Mesenchymal stem cell (in vitro differentiated cells and primary cell): ENCODE results near the gene TMEM222.
A peak's percentile ranks its signal among the peaks of the same experiment; 100 is the strongest.

ENCODE experiments used
- DNase-seq: peaks from one replicate; pipeline ENCODE4 v3.0.0-alpha.2; 2013
- H2AFZ ChIP-seq: one replicate; pipeline ENCODE4 v1.6.1; 2013; ENCODE audit warnings: low read depth, mild to moderate bottlenecking, control low read depth, inconsistent platforms, low read length, moderate library complexity
- H2AK5ac ChIP-seq: 2 replicates; pipeline ENCODE4 v1.6.1; 2013; ENCODE audit warnings: low read length, moderate library complexity, mild to moderate bottlenecking, inconsistent platforms; ENCODE audit not compliant: severe bottlenecking
- H2BK120ac ChIP-seq: one replicate; pipeline ENCODE4 v1.6.1; 2013; ENCODE audit warnings: low read depth, mild to moderate bottlenecking, inconsistent platforms, low read length, moderate library complexity
- H2BK12ac ChIP-seq, 2 experiments: one replicate each; pipeline ENCODE4 v1.6.1; 2013; ENCODE audit warnings: inconsistent platforms in 2 of 2, low read length in 2 of 2, mild to moderate bottlenecking in 2 of 2, moderate library complexity in 2 of 2, control low read depth in 1 of 2
- H2BK15ac ChIP-seq: one replicate; pipeline ENCODE4 v1.6.1; 2013; ENCODE audit warnings: mild to moderate bottlenecking, low read depth, inconsistent platforms; ENCODE audit not compliant: poor library complexity, severe bottlenecking
- H2BK5ac ChIP-seq: 2 replicates; pipeline ENCODE4 v1.6.1; 2013; ENCODE audit warnings: low read depth, mild to moderate bottlenecking, low read length, control low read depth, inconsistent platforms; ENCODE audit not compliant: poor library complexity, severe bottlenecking
- H3K14ac ChIP-seq, 2 experiments: one replicate each; pipeline ENCODE4 v1.6.1; 2013; ENCODE audit warnings: inconsistent platforms in 2 of 2, low read length in 2 of 2, control low read depth in 1 of 2, mild to moderate bottlenecking in 1 of 2, moderate library complexity in 1 of 2
- H3K18ac ChIP-seq, 2 experiments: one replicate each; pipeline ENCODE4 v1.6.1; 2013; ENCODE audit warnings: inconsistent platforms in 2 of 2, low read length in 2 of 2, control low read depth in 1 of 2, low read depth in 1 of 2, mild to moderate bottlenecking in 1 of 2
- H3K23ac ChIP-seq, 2 experiments: one replicate each; pipeline ENCODE4 v1.6.1; 2013; ENCODE audit warnings: inconsistent platforms in 2 of 2, low read length in 2 of 2, mild to moderate bottlenecking in 2 of 2, moderate library complexity in 2 of 2, control low read depth in 1 of 2
- H3K27ac ChIP-seq: 2 replicates; pipeline ENCODE4 v1.5.1; 2013; ENCODE audit warnings: mild to moderate bottlenecking, moderate library complexity, low read length, control low read depth, inconsistent platforms; ENCODE audit not compliant: poor library complexity, severe bottlenecking
- H3K27me3 ChIP-seq, 2 experiments: 2 replicates each; pipeline versions ENCODE4 v1.6.1 to v1.7.0; 2013; ENCODE audit warnings: low read length in 2 of 2, mild to moderate bottlenecking in 2 of 2, moderate library complexity in 2 of 2, control low read depth in 1 of 2, inconsistent platforms in 1 of 2; ENCODE audit not compliant: control insufficient read depth in 1 of 2, insufficient read depth in 1 of 2
- H3K36me3 ChIP-seq, 2 experiments: 2 replicates each; pipeline versions ENCODE4 v1.6.1 to v1.7.0; 2013; ENCODE audit warnings: low read length in 2 of 2, control low read depth in 1 of 2, inconsistent platforms in 1 of 2, low read depth in 1 of 2, mild to moderate bottlenecking in 1 of 2; ENCODE audit not compliant: insufficient read depth in 2 of 2, control insufficient read depth in 1 of 2
- H3K4ac ChIP-seq, 2 experiments: one replicate each; pipeline ENCODE4 v1.6.1; 2013; ENCODE audit warnings: inconsistent platforms in 2 of 2, low read length in 2 of 2, mild to moderate bottlenecking in 2 of 2, moderate library complexity in 2 of 2, control low read depth in 1 of 2, low read depth in 1 of 2
- H3K4me1 ChIP-seq: 2 replicates; pipeline ENCODE4 v1.6.1; 2013; ENCODE audit warnings: low read depth, low read length, control low read depth; ENCODE audit not compliant: control insufficient read depth, insufficient read depth
- H3K4me2 ChIP-seq: 2 replicates; pipeline ENCODE4 v1.6.1; 2013; ENCODE audit warnings: low read length, mild to moderate bottlenecking, inconsistent platforms; ENCODE audit not compliant: poor library complexity, severe bottlenecking
- H3K4me3 ChIP-seq, 2 experiments: 2 replicates each; pipeline versions ENCODE4 v1.5.1 to v1.7.0; 2013; ENCODE audit warnings: low read length in 2 of 2, mild to moderate bottlenecking in 2 of 2, control low read depth in 1 of 2, low read depth in 1 of 2; ENCODE audit not compliant: insufficient read depth in 1 of 2
- H3K79me1 ChIP-seq: replicated peaks from 2 replicates; pipeline ENCODE4 v1.6.1; 2013; ENCODE audit warnings: mild to moderate bottlenecking, control low read depth, low read length, inconsistent platforms; ENCODE audit not compliant: poor library complexity, severe bottlenecking
- H3K9ac ChIP-seq: 2 replicates; pipeline ENCODE4 v1.7.0; 2013; ENCODE audit warnings: mild to moderate bottlenecking, low read length, moderate library complexity
- H3K9me3 ChIP-seq: 2 replicates; pipeline ENCODE4 v1.7.0; 2013; ENCODE audit warnings: mild to moderate bottlenecking, low read length; ENCODE audit not compliant: control insufficient read depth
- H4K8ac ChIP-seq: one replicate; pipeline ENCODE4 v1.6.1; 2013; ENCODE audit warnings: inconsistent platforms, mild to moderate bottlenecking, low read length, moderate library complexity
- H4K91ac ChIP-seq: one replicate; pipeline ENCODE4 v1.6.1; 2013; ENCODE audit warnings: mild to moderate bottlenecking, low read length, inconsistent platforms
- WGBS: methylation state at CpG from one replicate; pipeline ENCODE4 v1.1.7; 2013; ENCODE audit warnings: mixed read lengths; 5-methylcytosine and 5-hydroxymethylcytosine counted together

Gene TMEM222

GRCh38 chr1:27358928-27359313, 37.0 kb downstream of the TMEM222 start:
- Histone ChIP-seq H3K4me3 (no peak overlapping the region), H2BK12ac (no peak overlapping the region), H4K91ac (no peak overlapping the region), H2AFZ (no peak overlapping the region), H3K27me3 (no peaks in the 10 kb centered on the region), H2BK15ac (no peak overlapping the region), H2BK120ac (no peak overlapping the region), H3K79me1 (peaks cover under 1% of the 10 kb centered on the region), H3K9me3 (no peaks in the 10 kb centered on the region), H2AK5ac (no peak overlapping the region), H3K9ac (no peak overlapping the region), H3K14ac (no peak overlapping the region), H3K23ac (no peak overlapping the region), H3K27ac (no peak overlapping the region), H2BK5ac (no peak overlapping the region), H3K18ac (no peak overlapping the region), H4K8ac (no peak overlapping the region), H3K4me1 (peaks cover 12% of the 10 kb centered on the region), H3K4ac (no peak overlapping the region), H3K36me3 (peaks cover 83 to 86% of the 10 kb centered on the region in 2 experiments), H3K4me2 (no peak overlapping the region)
- DNase-seq, result no peak
- 97% methylated on average over 5 of the region's 5 CpGs for WGBS

GRCh38 chr1:27359822-27360158, 37.8 kb downstream of the TMEM222 start:
- Histone ChIP-seq H3K27me3 (no peaks in the 10 kb centered on the region), H2AK5ac (no peak overlapping the region), H3K9ac (no peak overlapping the region), H3K9me3 (no peaks in the 10 kb centered on the region), H2AFZ (no peak overlapping the region), H3K79me1 (peaks cover 9% of the 10 kb centered on the region), H2BK12ac (peak overlapping the region in 1 of 2 experiments; percentile 10), H3K27ac (no peak overlapping the region), H3K18ac (no peak overlapping the region), H4K91ac (no peak overlapping the region), H2BK5ac (no peak overlapping the region), H2BK15ac (no peak overlapping the region), H3K4me2 (no peak overlapping the region), H3K4me1 (peaks cover 15% of the 10 kb centered on the region), H3K36me3 (peaks cover 90 to 91% of the 10 kb centered on the region in 2 experiments), H3K14ac (no peak overlapping the region), H4K8ac (no peak overlapping the region), H3K4me3 (no peak overlapping the region), H3K23ac (no peak overlapping the region), H2BK120ac (no peak overlapping the region), H3K4ac (no peak overlapping the region)
- no peak for DNase-seq
- 68% methylated on average over 9 of the region's 9 CpGs for WGBS

GRCh38 chr1:27360159-27361043, 38.4 kb downstream of the TMEM222 start:
- Histone ChIP-seq H3K4me1 (peaks cover 20% of the 10 kb centered on the region), H3K27ac (no peak overlapping the region), H3K4ac (no peak overlapping the region), H2BK15ac (peak overlapping the region; percentile 15), H3K9me3 (no peaks in the 10 kb centered on the region), H3K36me3 (peaks cover 84 to 88% of the 10 kb centered on the region in 2 experiments), H3K27me3 (no peaks in the 10 kb centered on the region), H4K8ac (peak overlapping the region; percentile 9), H3K9ac (no peak overlapping the region), H2BK120ac (no peak overlapping the region), H4K91ac (peak overlapping the region; percentile 19), H3K4me3 (no peak overlapping the region), H3K4me2 (peak overlapping the region; percentile 4), H2AFZ (no peak overlapping the region), H3K14ac (no peak overlapping the region), H2AK5ac (no peak overlapping the region), H2BK12ac (peak overlapping the region in 1 of 2 experiments; percentile 10), H3K18ac (peak overlapping the region in 1 of 2 experiments; percentile 32), H3K23ac (no peak overlapping the region), H2BK5ac (no peak overlapping the region), H3K79me1 (peaks cover 11% of the 10 kb centered on the region)
- DNase-seq, result no peak
- 31% methylated on average over 48 of the region's 71 CpGs for WGBS

GRCh38 chr1:27361044-27361402, 39.1 kb downstream of the TMEM222 start:
- Histone ChIP-seq H3K27ac (no peak overlapping the region), H2BK120ac (no peak overlapping the region), H2AFZ (no peak overlapping the region), H3K4ac (no peak overlapping the region), H3K9me3 (no peaks in the 10 kb centered on the region), H3K4me2 (no peak overlapping the region), H2BK12ac (no peak overlapping the region), H2BK5ac (no peak overlapping the region), H3K79me1 (peaks cover 11% of the 10 kb centered on the region), H3K4me3 (no peak overlapping the region), H3K27me3 (no peaks in the 10 kb centered on the region), H3K4me1 (peaks cover 20% of the 10 kb centered on the region), H3K23ac (no peak overlapping the region), H3K36me3 (peaks cover 78 to 82% of the 10 kb centered on the region in 2 experiments), H4K91ac (no peak overlapping the region), H2BK15ac (no peak overlapping the region), H2AK5ac (no peak overlapping the region), H4K8ac (no peak overlapping the region), H3K18ac (no peak overlapping the region), H3K9ac (no peak overlapping the region), H3K14ac (no peak overlapping the region)
- WGBS, result 73% methylated on average over 21 of the region's 21 CpGs
- DNase-seq, result no peak
